Neural cell (in vitro differentiated cells): ENCODE data around the gene IL36B. TPM values are rescaled to one million over a fixed set of nuclear protein-coding genes. Genes with fewer than 3 reads are reported as not detected.

Source experiments
- H2AFZ ChIP-seq: fragments of 200-600, 300-800 bp; sonication (generic), shearing (Covaris generic); 2 replicates; pipeline ENCODE4 v1.6.0; 2014; ENCODE audit warnings: low read depth, mild to moderate bottlenecking, antibody characterized with exemption, low read length, moderate library complexity
- H3F3A ChIP-seq: fragments of 200-600 bp; shearing (Covaris generic); 2 replicates; pipeline ENCODE4 v1.6.1; 2016; ENCODE audit warnings: mild to moderate bottlenecking, moderate library complexity, mixed read lengths, antibody characterized with exemption, low read length; ENCODE audit not compliant: insufficient read depth, poor library complexity, severe bottlenecking
- H3K27ac ChIP-seq: fragments of 200-600, 300-800 bp; sonication (generic), shearing (Covaris generic); 2 replicates; pipeline ENCODE4 v1.5.1; 2014; ENCODE audit warnings: mild to moderate bottlenecking, low read length, moderate library complexity
- H3K27me3 ChIP-seq: fragments of 300-800, 200-600 bp; sonication (generic), shearing (Covaris generic); 2 replicates; pipeline ENCODE4 v1.6.0; 2014; ENCODE audit warnings: mild to moderate bottlenecking, low read depth, low read length, moderate library complexity; ENCODE audit not compliant: insufficient read depth
- H3K36me3 ChIP-seq: fragments of 300-800, 200-600 bp; sonication (generic), shearing (Covaris generic); 2 replicates; pipeline ENCODE4 v1.5.1; 2014; ENCODE audit warnings: mild to moderate bottlenecking, antibody characterized with exemption, low read length, moderate library complexity; ENCODE audit not compliant: insufficient read depth
- H3K4me2 ChIP-seq: fragments of 300-800, 200-600 bp; sonication (generic), shearing (Covaris generic); 2 replicates; pipeline ENCODE4 v1.6.0; 2014; ENCODE audit warnings: mild to moderate bottlenecking, low read length
- H3K4me3 ChIP-seq: fragments of 300-800, 200-600 bp; sonication (generic), shearing (Covaris generic); 2 replicates; pipeline ENCODE4 v1.5.1; 2014; ENCODE audit warnings: mild to moderate bottlenecking, low read length, moderate library complexity
- H3K79me2 ChIP-seq: fragments of 200-600 bp; shearing (Covaris generic); replicated peaks from 2 replicates; pipeline ENCODE4 v1.6.0; 2014; ENCODE audit warnings: mild to moderate bottlenecking, low read length, moderate library complexity; ENCODE audit not compliant: insufficient read depth
- H3K9ac ChIP-seq: fragments of 300-800, 200-600 bp; sonication (generic), shearing (Covaris generic); 2 replicates; pipeline ENCODE4 v1.6.1; 2016; ENCODE audit warnings: mild to moderate bottlenecking, low read length, mixed read lengths
- H3K9me2 ChIP-seq: fragments of 200-600 bp; shearing (Covaris generic); 2 replicates; pipeline ENCODE4 v1.6.1; 2016; ENCODE audit warnings: mild to moderate bottlenecking, low read length, mixed read lengths; ENCODE audit not compliant: insufficient read depth
- H3K9me3 ChIP-seq: fragments of 200-600, 300-800 bp; sonication (generic), shearing (Covaris generic); 2 replicates; pipeline ENCODE4 v1.6.1; 2016; ENCODE audit warnings: mild to moderate bottlenecking, mixed run types, low read length, moderate library complexity, mixed read lengths
- H4K20me1 ChIP-seq: fragments of 200-600 bp; shearing (Covaris generic); 2 replicates; pipeline ENCODE4 v1.6.1; 2016; ENCODE audit warnings: mild to moderate bottlenecking, mixed run types; ENCODE audit not compliant: insufficient read depth
- EP300 ChIP-seq: fragments of 450-650 bp; conservative IDR thresholded peaks from 2 replicates; pipeline ENCODE4 v1.6.1; 2014; ENCODE audit warnings: antibody characterized with exemption, mild to moderate bottlenecking, moderate library complexity; ENCODE audit not compliant: poor library complexity, severe bottlenecking
- EZH2 ChIP-seq: fragments of 200-600, 300-800 bp; shearing (Covaris generic), sonication (generic); IDR thresholded peaks from 2 replicates; pipeline ENCODE4 v1.6.1; 2014; ENCODE audit warnings: antibody characterized with exemption, low read length, borderline replicate concordance, mild to moderate bottlenecking; ENCODE audit not compliant: insufficient read depth, poor library complexity, severe bottlenecking
- MXI1 ChIP-seq: fragments of 450-650 bp; conservative IDR thresholded peaks from 2 replicates; pipeline ENCODE4 v1.6.1; 2014; ENCODE audit warnings: antibody characterized with exemption, mild to moderate bottlenecking; ENCODE audit not compliant: poor library complexity, severe bottlenecking
- POLR2AphosphoS5 ChIP-seq: IDR thresholded peaks from 2 replicates; pipeline ENCODE4 v1.6.1; 2012
- RAD21 ChIP-seq: fragments of 450-650 bp; conservative IDR thresholded peaks from 2 replicates; pipeline ENCODE4 v1.6.1; 2014; ENCODE audit warnings: antibody characterized with exemption, mild to moderate bottlenecking, moderate library complexity
- REST ChIP-seq: IDR thresholded peaks from 2 replicates; pipeline ENCODE4 v1.6.1; 2012; ENCODE audit warnings: borderline replicate concordance
- SMC3 ChIP-seq: fragments of 450-650 bp; conservative IDR thresholded peaks from 2 replicates; pipeline ENCODE4 v1.6.1; 2014; ENCODE audit warnings: antibody characterized with exemption, mild to moderate bottlenecking, moderate library complexity; ENCODE audit not compliant: poor library complexity
- TAF1 ChIP-seq: IDR thresholded peaks from 2 replicates; pipeline ENCODE4 v1.6.1; 2012; ENCODE audit warnings: low read depth
- polyA plus RNA-seq: library from polyadenylated mRNA; depleted of rRNA; stranded (reverse); fragments of >200 nt; gene quantifications from 2 replicates; pipeline ENCODE4 v1.2.3, GENCODE V29; 2014
- TF ChIP-seq, protein P1 (sequence below): fragments of 450-650 bp; IDR thresholded peaks from 2 replicates; pipeline ENCODE4 v1.5.1; 2014; ENCODE audit warnings: antibody characterized with exemption, mild to moderate bottlenecking, moderate library complexity; ENCODE audit not compliant: poor library complexity, severe bottlenecking

Gene IL36B
- polyA plus RNA-seq, 1 donor from 2014 or later, result not detected

DNA sequence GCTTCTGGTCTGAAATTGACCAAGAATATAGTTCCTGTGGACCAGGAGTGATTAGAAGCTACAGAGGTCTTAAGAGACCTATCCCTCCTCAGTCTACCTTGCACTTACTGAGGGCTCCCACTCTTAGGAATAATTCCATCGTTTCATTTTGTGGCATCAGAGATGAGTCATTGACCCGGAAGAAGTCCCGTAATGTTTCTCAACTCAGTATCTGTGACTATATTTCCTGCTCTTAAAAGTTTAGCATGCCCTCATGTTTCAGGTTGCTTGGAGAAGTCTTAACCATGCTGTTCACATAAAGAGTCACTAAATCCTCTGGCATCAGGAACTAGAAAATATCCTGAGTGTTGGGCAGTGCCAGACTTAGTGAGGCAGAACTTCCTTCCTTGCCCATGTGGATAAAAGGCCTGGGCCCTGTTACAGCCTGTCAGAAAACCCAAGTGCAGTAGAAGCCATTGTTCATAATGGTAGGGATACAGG, 47.6 kb downstream of the IL36B start, which contains the start of gene IL36A:
Gene IL36A (plus strand): TSS at position 430 of the 480 bp plus-strand sequence. CDS start 413 bp downstream, outside the sequence.
- Histone ChIP-seq H4K20me1 (no peaks in the 10 kb centered on the region), H3K4me2 (no peak within 1 kb of the TSS), H3K36me3 (no peaks in the 10 kb centered on the region), H3K27ac (no peak within 1 kb of the TSS), H3K9me2 (no peaks in the 10 kb centered on the region), H3K9me3 (peaks cover 3% of the 10 kb centered on the region), H3K4me3 (no peak within 1 kb of the TSS), H3K9ac (no peak within 1 kb of the TSS), H3F3A (no peaks in the 10 kb centered on the region), H3K79me2 (no peaks in the 10 kb centered on the region), H3K27me3 (no peaks in the 10 kb centered on the region), H2AFZ (no peak within 1 kb of the TSS)
- TF ChIP-seq SMC3 (no peak), TAF1 (no peak), EP300 (no peak), EZH2 (no peak)

DNA sequence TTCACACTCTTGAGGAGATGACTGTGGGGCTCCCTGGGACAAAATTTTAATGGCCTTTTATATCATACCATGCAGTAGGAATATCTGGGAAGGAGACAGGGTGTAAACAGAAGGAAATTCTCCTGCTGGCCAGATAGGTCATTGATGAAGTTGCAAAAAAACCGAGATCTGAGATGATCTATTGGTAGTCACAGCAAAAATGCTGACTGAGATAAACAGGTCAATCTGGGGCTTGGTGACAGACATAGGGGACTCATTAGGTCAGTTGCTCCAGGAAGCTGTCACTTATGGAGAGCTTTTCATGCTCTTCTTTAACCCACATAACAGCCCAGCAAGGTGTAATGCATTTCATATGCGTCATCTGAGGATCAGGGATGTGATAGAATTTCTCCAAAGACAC, 50.0 kb downstream of the IL36B start:
- Histone ChIP-seq H3K79me2 (no peaks in the 10 kb centered on the region), H3K27ac (no peak overlapping the region)
- no peak for TF ChIP-seq POLR2AphosphoS5
- TF ChIP-seq MXI1, result no peak
- no peak for TF ChIP-seq RAD21
- TF ChIP-seq REST, result no peak
- TF ChIP-seq SMC3, result no peak
- no peak for TF ChIP-seq EP300
- TF ChIP-seq TAF1, result no peak
- TF ChIP-seq, protein P1, sequence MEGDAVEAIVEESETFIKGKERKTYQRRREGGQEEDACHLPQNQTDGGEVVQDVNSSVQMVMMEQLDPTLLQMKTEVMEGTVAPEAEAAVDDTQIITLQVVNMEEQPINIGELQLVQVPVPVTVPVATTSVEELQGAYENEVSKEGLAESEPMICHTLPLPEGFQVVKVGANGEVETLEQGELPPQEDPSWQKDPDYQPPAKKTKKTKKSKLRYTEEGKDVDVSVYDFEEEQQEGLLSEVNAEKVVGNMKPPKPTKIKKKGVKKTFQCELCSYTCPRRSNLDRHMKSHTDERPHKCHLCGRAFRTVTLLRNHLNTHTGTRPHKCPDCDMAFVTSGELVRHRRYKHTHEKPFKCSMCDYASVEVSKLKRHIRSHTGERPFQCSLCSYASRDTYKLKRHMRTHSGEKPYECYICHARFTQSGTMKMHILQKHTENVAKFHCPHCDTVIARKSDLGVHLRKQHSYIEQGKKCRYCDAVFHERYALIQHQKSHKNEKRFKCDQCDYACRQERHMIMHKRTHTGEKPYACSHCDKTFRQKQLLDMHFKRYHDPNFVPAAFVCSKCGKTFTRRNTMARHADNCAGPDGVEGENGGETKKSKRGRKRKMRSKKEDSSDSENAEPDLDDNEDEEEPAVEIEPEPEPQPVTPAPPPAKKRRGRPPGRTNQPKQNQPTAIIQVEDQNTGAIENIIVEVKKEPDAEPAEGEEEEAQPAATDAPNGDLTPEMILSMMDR, result no peak

GRCh38 chr2:113000436-113000835, 52.2 kb downstream of the IL36B start:
- H3K27ac ChIP-seq, result no peak overlapping the region
- no peaks in the 10 kb centered on the region for H3K27me3 ChIP-seq
- no peak overlapping the region for H3K4me2 ChIP-seq
- no peaks in the 10 kb centered on the region for H4K20me1 ChIP-seq
- H3K9me2 ChIP-seq, result no peaks in the 10 kb centered on the region
- H3K9me3 ChIP-seq, result peaks cover 7% of the 10 kb centered on the region
- H3K79me2 ChIP-seq, result no peaks in the 10 kb centered on the region
- H3K9ac ChIP-seq, result no peak overlapping the region
- no peak overlapping the region for H3K4me3 ChIP-seq
- TF ChIP-seq, protein P1, result no peak
- TF ChIP-seq TAF1, result no peak
- TF ChIP-seq POLR2AphosphoS5, result no peak
- TF ChIP-seq SMC3, result no peak
- TF ChIP-seq MXI1, result no peak
- no peak for TF ChIP-seq RAD21
- no peak for TF ChIP-seq REST
- no peak for TF ChIP-seq EZH2
- no peak for TF ChIP-seq EP300
- H3K36me3 ChIP-seq, result no peaks in the 10 kb centered on the region
- no peaks in the 10 kb centered on the region for H3F3A ChIP-seq
- no peak overlapping the region for H2AFZ ChIP-seq

More for the DNA sequence above, 50.0 kb downstream of the IL36B start:
- no peaks in the 10 kb centered on the region for H4K20me1 ChIP-seq
- H3K36me3 ChIP-seq, result no peaks in the 10 kb centered on the region
- no peaks in the 10 kb centered on the region for H3F3A ChIP-seq
- H3K9me3 ChIP-seq, result peaks cover 7% of the 10 kb centered on the region
- no peaks in the 10 kb centered on the region for H3K9me2 ChIP-seq
- no peak overlapping the region for H3K4me2 ChIP-seq
- no peaks in the 10 kb centered on the region for H3K27me3 ChIP-seq
- H3K9ac ChIP-seq, result no peak overlapping the region
- no peak overlapping the region for H2AFZ ChIP-seq
- no peak overlapping the region for H3K4me3 ChIP-seq
